NCI-H1105 treated with DMSO at 0.1 percent for 48 hours (cell line): ENCODE data around the gene U2SURP.
"Not testable (repeated sequence)": the region's sequence is repeated elsewhere in the genome, so short reads cannot be mapped to it uniquely, and the experiment has no call there.

Source experiments
- DNase-seq: peaks from one replicate; lab custom pipeline; 2025; lab: John Stamatoyannopoulos, UW

The U2SURP gene

DNA sequence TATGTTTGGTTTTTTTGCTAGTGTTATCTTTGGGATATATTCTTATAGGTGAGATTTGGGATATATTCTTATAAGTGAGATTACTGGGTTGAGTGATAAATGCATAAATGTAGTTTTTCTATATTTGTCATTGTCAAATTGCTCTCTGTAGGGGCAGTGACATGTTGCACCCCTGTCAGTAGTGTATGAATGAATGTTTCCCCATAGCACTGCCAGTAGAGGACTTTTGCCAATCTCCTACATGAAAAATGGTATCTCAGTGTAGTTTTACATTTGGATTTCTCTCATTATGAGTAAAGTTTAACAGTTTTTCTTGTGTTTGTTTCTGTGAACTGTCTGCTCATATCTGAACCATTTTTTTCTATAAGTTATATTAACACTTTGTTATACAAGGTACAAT is 13.6 kb downstream of the U2SURP start:
- no peak for DNase-seq

DNA sequence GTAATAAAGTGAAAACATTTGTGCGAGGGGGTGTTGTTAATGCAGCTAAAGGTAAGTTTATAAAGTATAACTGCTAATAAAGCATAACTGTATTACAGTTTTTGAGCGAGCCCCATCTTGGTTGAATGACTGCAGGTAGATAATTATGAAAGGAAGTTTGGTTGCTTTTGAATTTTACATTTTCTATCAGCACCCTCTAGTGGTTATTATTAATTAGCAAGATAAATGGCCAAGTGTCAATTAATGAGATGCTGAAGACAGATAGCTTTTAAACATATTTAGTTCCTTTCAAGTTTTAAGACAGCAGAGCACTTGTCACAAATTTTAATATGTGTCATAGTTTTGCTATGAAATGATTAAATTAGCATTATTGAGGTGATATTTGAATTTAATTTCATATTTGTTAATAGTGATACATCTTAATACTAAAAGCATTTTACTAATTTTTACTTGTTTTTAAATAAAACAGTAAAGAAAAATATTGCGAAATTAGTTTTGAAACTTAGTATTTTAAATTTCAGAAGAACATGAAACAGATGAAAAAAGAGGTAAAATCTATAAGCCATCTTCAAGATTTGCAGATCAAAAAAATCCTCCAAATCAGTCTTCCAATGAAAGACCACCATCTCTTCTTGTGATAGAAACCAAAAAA is 15.1 kb downstream of the U2SURP start:
- DNase-seq = peak; percentile 60

DNA sequence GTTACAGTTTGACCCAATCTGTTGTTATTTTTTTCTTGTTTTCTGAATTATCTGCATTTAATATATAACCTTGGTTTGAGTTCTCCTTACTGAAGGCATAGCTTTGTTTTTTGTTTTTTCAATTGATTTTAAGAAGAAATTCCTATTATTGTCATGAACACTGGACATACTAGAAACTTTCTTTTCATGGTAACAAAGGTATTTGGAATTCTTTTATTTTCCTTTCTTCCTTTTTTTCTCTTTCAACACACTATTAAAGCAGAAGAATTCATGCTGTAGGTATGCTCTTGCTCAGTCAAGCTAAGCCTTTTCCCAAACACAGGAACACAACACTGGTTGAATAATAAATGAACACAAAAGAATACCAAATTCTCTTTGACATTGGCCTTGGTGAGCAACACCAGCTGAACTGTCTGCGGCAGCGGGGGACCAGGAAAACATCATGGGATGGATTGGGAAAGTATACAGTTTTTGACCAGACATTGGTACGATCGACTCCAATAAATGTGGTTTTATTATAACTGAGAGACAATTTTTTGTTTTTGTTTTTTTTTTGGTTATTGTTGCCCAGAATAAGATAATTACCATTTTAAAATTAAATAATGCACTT is 23.1 kb downstream of the U2SURP start:
- DNase-seq = no peak

DNA sequence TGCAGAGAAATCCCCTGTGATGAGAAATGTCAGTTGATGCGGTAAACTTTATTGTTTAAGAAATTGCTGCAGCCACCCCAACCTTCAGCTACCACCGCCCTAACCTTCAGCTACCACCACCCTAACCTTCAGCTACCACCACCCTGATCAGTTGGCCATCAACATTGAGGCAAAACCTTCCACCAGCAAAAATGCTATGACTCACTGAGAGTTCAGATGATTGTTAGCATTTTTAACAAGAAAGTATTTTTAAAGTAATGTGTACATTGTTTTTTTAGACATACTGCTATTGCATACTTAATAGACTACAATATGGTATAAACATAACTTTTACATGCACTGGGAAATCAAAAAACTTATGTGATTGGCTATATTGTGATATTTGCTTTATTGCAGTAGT is 30.0 kb downstream of the U2SURP start:
- no peak for DNase-seq

DNA sequence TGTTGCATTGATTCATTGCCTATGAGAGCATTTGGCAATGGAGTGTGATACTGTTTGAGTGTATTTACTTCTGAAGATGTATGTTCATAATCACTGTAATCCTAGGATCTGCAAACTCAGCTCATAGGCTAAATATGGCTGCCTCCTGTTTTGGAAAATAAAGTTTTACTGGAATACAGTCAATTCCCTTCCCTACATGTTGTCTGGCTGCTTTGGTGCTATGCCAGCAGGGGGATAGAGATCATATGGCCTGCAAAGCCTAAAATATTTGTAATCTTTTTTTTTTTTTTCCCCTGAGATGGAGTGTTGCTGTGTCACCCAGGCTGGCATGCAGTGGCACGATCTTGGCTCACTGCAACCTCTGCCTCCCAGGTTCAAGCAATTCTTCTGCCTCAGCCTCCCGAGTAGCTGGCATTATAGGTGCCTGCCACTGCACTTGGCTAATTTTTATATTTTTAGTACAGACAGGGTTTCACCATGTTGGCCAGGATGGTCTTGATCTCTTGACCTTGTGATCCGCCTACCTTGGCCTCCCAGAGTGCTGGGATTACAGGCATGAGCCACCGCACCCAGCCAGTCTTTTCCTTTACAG is 30.5 kb downstream of the U2SURP start:
- not testable (repeated sequence) for DNase-seq

DNA sequence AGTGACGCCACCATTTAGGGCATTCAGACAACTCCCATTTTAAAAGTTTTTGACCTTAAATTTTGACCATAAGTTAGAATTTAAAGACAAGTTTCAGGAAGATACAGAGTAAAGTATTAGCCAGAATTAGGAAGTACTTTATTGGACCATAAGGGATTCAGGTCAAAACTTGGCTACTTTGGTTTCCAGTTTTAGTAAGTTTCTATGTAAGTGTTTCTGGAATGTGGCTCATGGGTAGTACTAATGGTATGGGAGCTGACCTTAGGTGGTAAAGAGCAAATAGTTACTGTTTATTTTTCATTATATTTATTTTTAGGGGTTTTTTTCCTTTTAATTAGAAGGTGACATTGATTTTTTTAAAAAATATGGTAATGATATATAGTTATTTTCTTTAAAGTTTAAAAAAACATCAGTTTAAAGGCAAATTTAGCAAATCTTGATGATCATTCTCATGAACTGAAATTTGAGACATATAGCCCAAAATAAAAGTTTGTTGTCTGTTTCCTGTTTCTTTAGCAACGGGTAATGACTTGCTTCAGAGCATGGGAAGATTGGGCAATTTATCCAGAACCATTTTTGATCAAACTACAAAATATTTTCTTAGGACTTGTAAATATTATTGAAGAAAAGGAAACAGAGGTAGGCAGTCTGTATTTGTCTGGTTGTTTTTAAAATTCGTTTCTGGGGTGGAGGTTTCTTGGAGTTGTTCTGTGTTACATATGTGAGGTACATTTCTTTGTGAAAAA is 34.3 kb downstream of the U2SURP start:
- no peak for DNase-seq

DNA sequence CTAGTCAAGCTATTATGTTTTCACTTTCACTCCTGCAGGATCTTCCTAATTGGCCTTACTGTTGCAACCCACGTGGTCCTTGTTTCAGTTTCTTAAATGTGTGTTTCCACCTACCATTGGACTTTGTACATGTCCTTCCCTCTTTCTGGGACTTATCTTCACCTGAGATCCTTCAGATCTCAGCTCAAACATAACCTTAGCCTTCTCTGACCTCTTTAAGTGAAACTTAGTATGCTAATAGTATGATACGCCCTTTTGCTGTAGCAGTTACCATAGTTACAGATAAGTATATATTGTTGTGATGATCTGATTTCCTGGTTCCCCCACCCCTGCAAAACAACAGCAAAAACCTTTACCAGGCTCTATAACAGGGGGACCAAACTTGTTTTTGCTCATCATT is 35.2 kb downstream of the U2SURP start:
- no peak for DNase-seq

DNA sequence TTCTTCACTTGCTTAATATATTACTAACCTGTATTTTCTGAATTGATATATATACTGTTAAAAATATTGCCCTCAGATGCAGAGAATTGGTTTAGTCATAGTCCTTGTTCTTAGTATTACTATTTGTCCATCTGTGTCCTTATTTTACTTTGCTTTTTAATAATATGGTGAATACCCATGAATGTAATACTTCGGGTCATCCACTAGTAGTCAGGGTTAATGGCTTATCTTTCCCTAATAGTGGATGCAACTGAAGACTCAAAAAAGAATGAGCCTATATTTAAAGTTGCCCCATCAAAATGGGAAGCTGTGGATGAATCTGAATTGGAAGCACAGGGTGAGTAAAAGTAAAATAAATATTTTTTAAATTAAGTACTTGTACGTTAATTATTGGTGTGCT is 36.5 kb downstream of the U2SURP start:
- DNase-seq = peak; percentile 23

DNA sequence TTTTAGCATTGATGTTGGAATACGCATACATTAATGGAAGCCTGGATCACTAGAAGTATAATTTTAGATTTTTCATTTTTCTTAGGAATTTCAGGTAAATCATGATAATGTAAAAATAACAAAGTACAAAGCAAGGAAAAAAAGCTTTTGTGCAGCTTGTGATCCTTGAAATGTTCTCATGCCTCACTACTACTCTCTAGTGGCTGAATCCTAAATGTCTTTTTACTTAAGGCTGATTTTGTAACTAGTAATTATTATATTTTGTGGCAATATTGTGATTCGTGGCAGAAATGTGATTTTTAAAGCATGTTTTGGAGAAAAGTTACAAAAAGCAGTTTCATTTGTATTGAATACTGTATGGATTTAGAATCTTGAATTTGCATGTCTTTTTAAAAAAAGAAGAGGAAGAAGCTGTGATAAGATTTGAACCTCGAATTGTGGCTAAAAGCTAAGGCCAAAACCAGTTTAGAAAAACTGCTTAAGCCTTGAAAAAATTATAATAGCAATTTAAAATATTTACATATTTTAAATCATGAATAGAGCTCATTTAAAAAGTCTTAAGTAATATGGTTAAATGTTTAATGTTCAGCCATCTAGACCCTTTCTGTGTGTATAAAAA is 39.0 kb downstream of the U2SURP start:
- DNase-seq = peak; percentile 12

DNA sequence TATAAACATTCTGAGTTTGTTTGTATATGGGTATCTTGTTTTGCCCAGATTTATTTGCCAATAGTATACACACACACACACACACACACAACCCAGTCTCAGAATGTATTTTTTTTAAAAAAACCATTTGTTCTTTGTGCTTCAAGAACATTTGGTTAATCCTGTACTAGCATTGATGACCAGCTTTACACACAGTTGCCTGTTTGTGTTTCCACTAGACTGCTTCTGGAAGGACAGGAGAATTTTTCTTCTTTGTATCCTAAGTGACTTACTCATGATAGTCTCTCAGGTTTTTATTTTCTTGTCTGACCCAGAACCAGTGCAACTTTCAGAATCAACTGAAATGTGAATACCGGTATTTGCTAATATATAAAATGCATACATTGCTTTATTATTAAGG is 40.5 kb downstream of the U2SURP start:
- DNase-seq = no peak

DNA sequence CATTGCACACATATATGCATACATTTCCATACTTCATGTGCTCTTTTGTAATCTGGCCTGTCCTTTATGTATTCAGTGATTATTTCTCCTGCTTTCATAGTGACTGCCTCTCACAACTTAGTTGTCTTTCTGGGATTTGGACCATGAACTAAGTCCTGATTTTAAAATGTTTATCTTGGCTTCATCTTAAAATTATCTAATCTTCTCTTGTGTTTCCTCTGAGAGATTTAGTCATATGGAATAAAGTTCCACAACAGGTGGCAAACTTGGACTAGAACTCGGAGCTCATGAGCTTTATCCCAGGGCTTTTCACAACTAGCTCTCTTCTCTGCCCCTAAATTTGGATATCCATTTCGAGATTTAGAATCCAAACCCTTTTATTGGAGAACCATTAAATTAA is 44.3 kb downstream of the U2SURP start:
- DNase-seq = no peak

DNA sequence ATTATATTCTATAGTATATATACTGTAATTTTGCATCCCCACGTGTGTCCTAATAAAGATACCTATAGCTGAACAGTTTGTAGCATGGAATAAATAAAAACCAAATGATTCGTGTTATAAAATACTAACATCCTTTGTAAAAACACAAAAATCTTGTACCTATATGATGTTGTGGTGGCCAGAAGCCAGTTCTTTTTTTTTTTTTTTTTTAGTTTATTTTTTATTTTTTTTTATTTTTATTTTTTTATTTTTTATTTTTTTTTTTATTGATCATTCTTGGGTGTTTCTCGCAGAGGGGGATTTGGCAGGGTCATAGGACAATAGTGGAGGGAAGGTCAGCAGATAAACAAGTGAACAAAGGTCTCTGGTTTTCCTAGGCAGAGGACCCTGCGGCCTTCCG is 44.7 kb downstream of the U2SURP start:
- not testable (repeated sequence) for DNase-seq

DNA sequence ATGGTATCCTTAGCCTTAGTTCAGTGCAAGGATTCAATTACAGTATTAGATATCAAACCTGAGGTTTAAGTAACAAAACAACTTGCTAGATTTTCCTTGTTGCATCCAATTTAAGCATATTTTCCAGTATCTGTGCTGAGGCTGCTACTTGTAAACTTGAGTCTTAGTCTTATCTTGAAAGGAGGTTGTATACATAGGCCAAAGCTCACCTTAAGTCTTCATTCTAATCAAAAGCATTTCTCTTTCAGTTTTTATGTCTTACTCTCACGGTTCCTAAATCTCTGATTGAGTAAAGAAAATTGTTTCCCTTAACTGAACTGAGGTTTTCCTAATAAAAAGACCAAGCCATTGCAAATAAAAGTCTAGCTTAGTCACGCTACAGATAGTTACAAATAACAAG is 52.6 kb downstream of the U2SURP start:
- DNase-seq = no peak

DNA sequence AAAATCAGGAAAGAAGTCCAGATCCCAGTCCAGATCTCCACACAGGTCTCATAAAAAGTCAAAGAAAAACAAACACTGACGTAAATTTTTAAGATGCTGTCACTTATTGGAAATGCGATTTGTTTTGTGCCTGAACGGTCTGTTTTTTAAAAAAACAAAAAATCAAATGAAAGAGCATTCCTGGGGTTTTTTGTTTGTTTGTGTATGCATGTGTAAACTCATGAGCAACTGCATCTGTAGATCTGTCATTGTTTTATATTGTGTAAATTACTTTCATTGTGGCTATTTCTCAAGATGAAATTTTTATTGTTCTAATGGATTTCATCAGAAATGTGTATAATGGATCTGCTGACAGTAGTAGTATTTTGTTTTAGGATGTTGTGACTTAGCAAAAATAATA is 55.0 kb downstream of the U2SURP start:
- DNase-seq = no peak

DNA sequence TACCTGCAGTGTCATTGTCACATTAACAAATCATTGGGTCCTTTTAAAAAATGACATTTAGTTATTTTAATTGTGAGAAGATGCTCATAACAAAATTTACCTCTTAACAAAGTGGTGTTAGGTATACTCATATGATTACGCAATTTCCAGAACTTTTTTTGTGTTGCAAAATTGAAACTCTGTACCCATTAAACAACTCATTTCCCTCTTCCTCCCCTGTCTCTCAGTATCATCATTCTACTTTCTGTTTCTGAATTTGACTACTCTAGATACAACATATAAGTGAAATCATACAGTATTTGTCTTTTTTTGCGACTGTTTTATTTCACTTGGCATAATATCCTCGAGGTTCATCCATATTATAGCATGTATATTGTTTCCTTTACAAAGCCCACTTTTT is 59.5 kb downstream of the U2SURP start:
- DNase-seq = no peak

DNA sequence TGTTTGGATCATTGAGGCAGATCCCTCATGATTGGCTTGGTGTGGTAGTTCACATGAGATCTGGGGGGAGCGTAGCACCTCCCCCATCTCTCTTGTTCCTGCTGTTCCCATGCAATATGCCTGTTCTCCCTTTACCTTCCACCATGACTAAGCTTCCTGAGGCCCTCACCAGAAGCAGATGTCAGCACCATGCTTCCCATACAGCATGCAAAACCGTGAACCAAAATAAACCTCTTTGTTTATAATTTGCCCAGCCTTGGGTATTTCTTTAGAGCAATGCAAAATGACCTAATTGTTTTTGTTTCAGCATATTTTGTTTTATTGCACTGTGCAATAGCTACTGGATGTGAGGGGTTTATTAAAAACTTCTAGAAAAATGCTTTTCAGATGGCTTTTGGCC is 61.6 kb downstream of the U2SURP start:
- no peak for DNase-seq

DNA sequence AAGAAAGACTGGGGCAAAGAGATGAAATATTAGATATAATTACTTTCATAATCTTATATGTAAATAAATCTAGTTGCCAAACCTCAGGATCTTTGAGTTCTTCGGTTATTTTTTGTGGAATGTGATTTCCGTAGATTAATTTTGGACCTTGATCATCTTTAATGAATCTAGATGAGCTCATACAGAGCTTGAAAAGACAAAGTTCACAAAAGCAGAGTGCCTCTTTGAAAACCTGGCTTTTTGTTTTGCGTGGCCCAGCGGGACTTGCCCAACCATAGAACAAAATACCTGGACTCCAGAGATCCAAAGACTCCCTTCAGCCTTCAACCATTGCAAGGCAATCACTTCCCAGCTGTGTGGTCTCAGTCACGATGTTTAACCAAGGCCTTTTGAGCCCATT is 63.4 kb downstream of the U2SURP start:
- no peak for DNase-seq

DNA sequence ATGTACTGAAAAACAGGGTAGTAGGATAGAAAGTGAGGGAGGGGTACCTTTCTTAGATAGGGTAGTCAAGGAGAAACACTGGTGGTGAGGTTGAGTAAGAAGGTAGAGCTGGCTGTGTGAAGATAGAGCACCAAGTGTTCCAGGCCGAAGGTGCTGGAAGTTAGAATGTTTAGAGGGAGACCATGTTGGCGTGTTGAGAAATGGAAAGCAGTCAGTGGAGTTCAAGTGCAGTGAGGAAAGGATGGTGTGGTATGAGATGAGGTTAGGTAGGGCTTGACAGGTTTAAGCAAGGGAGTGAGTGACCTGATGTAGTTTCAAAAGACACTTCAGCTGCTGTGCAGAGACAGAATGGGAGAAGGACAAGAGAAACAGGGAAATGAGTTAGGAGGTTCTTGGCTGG is 64.0 kb downstream of the U2SURP start:
- DNase-seq = no peak

DNA sequence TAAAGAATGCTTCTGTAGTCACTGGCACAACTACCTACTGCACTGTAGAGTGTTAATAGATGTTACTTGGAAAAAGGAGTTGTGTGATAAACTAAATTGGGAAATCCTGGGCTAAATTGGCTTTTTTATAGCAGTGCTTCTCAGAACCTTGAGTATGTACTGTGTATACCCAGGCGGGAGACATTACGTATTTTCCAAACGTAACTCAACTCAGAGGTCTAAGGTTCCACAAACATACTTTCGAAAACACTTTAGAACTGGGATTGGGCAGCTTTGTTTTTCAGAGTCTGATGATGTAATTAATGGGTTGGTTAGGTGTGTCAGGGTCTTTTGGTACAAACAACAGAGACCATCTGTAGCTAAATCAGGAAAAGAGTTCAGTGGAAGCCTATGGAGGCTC is 64.7 kb downstream of the U2SURP start:
- DNase-seq = no peak

DNA sequence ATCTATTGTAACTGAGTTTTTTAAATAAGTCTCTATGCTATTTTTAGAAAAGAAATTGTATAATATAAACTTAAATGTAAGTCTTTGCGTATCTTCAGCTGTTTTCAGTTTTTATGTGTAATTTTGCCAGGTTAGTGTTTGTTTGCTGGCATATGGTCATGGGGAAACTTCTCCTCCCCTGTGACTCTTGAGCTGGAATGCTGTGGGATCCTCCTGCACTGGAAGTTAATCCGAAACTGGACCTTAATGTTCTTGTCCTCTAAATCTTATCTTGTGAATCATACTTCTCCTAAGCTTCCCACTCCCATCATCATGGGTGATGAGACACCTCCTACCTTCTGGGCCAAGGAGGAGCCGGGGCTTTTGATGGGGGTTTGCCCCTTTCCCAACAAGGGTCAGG is 65.8 kb downstream of the U2SURP start:
- no peak for DNase-seq

DNA sequence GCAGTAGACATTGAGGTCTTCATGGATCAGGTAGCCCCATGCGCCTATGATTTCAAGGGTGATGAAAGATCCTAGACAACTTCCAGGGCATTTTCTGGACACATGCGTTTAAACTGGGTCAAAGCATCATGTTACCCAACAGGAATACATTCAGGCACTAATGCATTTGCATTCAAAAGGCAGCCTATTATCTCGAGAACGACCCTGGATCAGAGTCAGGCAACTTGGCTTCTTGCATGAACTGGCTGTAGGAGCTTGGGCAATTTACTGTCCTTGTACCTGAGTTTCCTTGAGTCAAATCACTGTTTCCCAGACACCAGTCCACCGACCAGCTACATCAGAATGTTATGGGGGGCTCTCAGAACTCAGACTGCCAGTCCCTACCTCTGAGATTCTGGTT is 66.7 kb downstream of the U2SURP start:
- DNase-seq = no peak

DNA sequence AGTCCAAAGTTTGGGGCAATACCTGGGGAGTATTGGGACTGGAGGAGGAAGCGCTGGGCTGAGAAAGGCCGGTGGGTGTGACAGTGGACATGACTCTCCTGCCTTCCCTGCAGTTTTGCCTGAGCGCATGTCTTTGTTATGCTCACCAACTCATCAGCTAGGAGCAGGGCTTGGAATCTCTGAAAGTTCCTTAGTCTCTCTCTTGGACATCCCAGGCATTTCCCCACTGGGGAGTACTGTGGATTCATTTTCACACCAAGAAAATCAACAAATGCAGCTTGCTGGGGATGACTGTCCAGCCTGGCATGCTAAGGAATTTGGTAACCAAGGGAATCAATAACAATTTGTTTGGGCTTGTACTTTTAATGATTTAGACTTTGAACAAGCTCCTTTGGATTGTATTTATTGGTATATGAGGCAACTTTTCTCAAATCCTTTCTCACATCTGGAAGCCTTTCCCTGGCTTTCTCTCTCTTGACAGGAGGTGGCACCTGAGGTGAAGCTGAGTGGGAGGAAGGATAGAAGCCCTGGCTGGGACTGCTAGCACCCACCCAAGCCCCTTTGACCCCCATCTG is 69.7 kb downstream of the U2SURP start:
- DNase-seq = no peak
